Right kidney (tissue), 1 donor: Measurements from ENCODE around the gene TSPAN17.
A peak's percentile ranks its signal among the peaks of the same experiment; 100 is the strongest.

Source experiments
- DNase-seq: peaks from one replicate; pipeline ENCODE4 v3.0.0-alpha.2; 2016

Gene TSPAN17

GRCh38 chr5:176659860-176660461 is 12.7 kb downstream of the TSPAN17 start:
- no peak for DNase-seq

- DNase-seq = no peak
These were observed 13.2 kb downstream of the TSPAN17 start for GRCh38 chr5:176660530-176660859.

DNA sequence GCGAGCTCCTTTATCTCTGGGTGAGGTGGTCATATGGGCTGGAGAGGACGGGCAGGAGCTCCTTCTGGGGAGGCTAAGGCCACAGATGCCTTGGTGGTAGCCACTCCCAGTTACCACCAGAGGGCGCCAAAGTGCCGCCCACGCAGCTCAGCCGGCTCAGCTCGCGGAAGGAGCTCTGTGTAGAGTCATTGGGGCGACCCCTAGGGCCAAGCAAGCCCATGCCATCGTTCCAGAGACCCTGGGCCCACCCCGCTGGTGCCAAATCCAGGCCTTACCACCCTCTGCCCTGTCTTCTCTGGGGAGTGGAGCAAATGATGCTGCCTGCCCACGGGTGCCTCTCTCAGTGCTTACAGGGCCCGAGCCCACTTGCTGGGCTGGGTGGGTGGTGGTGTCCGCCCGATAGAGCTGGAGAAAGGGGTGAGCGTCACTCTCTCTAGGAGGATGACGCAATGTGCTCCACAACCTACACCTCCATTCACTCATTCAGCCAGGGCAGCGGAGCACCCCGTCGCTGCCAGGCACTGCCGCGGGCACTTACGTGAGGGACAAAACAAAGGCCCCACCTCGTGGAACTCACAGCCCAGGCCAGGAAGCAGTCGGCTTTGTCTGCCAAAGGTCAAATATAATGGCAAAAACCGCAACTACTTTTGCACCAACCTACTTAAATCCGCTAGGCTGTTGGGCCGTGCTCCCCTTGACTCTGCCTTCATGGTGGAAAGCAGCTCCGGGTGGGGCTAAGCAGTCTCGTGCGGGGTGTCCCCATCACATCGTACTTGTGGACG is 13.8 kb downstream of the TSPAN17 start:
- DNase-seq = peak; percentile 53

- no peak for DNase-seq
These were observed 14.4 kb downstream of the TSPAN17 start for GRCh38 chr5:176661676-176662075.

GRCh38 chr5:176662371-176663333 is 15.4 kb downstream of the TSPAN17 start:
- DNase-seq = no peak

DNA sequence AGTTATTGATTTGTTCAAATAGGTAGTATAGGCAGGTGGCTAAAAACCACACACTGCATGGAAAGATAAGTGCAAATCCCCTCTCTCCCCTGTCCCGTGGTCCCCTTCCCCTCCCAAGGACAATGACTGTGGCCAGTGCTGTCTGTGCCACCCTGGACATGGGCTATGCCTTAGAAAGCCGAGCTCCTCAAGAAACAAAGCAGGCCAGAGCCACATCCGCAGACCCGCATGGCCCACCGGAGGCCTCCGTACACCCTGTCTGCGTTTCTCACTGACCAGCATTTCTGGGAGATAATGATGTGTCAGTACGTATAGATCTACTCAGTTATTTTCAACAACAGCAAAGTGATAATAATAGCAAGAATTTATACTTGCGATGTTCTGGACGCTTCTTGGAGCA is 16.3 kb downstream of the TSPAN17 start:
- no peak for DNase-seq

DNA sequence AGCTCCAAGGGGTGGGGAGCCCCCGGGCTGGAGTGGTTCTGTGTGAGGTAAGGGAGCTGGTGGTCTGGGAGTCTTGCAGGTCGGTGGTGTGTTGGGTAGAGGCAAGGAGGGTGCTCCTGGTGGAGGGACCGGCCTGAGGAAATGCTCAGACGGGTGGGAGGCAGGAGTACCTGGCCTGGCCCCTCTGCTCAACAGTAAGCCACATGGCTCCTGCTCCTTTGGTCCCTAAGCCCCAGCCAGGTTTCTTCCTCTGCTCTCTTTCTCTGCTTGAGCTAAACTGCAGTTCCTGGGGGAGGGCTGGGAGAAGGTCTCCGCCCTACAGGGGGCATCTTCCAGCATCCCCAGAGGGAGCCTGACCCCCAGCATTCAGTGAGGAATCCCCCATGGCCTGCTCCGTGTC is 17.2 kb downstream of the TSPAN17 start:
- DNase-seq = no peak

DNA sequence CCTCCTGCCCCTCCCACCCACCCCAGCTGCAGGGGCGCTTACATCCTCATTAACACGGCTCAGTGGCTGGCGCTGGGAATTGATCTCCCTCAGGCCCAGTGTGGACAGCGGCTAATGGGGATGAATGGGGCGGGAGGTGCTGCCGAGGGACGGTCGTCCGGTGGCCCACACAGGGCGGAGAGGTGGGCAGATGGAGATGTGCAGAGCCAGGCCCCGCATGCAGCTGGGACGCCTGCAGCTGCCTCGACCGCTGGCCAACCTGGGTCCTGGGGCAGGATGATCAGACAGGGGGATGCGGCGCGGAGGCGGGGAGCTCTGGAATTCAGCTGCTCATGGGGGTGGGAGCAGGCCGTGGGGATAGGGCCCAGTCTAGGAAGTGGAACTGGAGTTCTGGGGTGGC is 17.6 kb downstream of the TSPAN17 start:
- DNase-seq = no peak

- no peak for DNase-seq
These were observed 18.2 kb downstream of the TSPAN17 start for GRCh38 chr5:176665517-176665916.

DNA sequence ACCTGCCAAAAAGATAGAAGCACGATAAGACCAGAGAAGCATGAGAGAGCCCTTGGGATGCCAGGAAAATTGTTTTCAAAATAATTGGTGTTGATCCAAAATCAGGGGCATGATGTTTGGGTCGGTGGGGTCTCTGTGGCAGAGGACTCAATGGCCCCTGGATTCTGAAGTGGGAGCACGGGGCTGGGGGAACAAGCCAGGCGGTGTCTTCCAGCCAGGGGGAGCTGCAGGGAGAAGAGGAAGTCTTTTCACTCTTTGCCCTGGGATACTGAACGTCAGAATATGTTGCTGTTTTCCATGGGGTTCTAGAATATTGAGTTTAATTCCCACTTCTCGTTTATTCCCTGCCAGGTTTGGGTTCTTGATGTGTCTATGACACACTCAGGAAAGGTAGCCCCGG is 20.4 kb downstream of the TSPAN17 start:
- no peak for DNase-seq

- DNase-seq = no peak
These were observed 23.2 kb downstream of the TSPAN17 start for GRCh38 chr5:176670449-176670848.

GRCh38 chr5:176671399-176671798 is 24.1 kb downstream of the TSPAN17 start:
- DNase-seq = no peak

- DNase-seq = no peak
These were observed 24.8 kb downstream of the TSPAN17 start for GRCh38 chr5:176671890-176672747.

DNA sequence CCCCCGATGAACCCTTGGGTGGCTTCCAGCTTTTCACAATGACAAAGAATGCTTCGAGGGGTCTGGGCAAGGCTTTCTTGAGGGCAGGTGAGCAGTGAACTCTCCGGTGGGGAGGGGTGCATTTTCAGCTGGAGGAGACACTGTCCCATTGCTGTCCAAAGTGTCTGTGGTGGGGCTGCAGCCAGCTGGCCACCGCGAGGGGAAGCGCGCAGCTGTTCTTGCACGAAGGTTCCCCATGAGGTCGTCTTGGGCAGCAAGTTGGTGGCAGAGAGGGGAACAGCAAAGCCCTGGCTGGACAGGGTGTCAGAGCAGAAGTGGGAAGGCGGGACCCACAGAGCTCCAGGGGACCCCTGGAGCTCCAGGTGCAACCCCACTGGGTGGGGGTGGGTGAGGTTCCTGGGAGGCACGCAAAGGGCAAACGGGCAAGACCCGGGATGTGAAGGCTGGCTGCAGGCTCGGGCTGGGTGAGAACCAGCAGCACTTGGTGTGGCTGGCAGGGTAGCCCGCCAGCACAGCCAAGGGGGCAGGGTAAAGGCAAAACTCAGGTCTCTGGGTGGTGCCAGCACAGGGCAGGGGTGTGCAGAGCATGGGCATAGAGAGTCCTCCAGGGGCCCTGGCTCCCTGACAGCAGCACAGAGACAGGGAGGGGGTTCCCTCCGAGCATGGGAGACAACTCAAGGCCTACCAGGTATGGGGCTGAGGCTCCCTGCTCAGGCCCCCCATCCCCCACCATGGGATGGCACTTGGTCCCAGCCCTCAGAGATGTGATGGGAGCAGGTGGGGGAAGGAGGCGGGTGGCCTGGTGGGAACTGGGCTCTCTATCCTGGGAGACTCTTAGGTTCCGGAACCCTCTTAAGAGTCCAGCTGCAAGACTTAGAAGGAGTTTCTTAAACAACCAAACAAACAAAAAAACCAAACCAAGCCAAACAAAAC is 26.6 kb downstream of the TSPAN17 start:
- DNase-seq = no peak

- no peak for DNase-seq
These were observed 27.5 kb downstream of the TSPAN17 start for GRCh38 chr5:176674799-176675198.

- DNase-seq = no peak
These were observed 28.5 kb downstream of the TSPAN17 start for GRCh38 chr5:176675676-176676360.

GRCh38 chr5:176676361-176676824 is 29.1 kb downstream of the TSPAN17 start:
- no peak for DNase-seq

DNA sequence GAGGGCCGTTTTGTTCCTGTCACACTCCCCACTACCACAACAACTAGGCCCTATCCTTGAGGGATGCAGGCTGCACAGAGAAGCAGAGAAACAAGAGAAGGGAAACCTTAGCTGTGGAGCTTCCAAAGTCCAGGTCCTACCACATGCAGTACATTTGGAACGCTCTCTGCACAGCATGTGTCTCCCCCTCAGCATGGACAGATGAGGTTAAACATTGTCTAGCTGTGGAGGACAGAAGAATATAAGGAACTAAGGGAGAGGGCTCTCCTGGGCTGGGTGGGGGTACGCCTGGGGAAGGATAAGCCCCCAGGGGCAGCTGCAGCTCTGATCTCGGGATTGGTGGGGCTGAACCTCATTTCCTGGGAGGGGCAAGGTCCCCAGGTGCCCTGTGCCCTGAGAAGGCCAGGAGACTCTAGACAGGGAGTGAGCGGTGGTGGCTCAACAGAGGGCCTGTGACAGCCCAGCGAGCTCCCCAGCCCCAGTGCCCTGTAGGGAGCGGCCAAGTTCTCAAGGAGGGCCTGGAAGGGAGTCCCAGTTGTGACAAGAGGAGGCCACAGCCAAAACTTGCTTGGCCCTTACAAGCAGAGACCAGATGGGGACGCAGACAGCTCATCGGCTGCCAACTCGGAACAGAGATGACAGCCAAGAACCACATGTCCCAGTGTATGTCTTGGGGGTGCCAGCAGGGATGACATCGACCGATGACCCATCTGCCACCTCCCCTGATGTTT is 30.1 kb downstream of the TSPAN17 start:
- DNase-seq = no peak

- DNase-seq = no peak
These were observed 31.3 kb downstream of the TSPAN17 start for GRCh38 chr5:176678584-176678983.
